B cell (primary cell): ENCODE results near the gene INSYN2A. TPM values are rescaled to one million over a fixed set of nuclear protein-coding genes. Genes with fewer than 3 reads are reported as not detected.

Experiments
- ATAC-seq: fragments of 200-7000 bp; cut with Tn5 transposase; one replicate; pipeline ENCODE4 v1.10.0; 2021; ENCODE audit warnings: low read depth, mild to moderate bottlenecking, moderate number of reproducible peaks, moderate library complexity
- CTCF ChIA-PET: fragments of 350-600 bp; sonication (Branson Sonifier 250); formaldehyde crosslinking; loops from one replicate; lab custom pipeline; 2021; ENCODE audit warnings: antibody characterized with exemption, inconsistent platforms; lab: Charles Lee
- POLR2A ChIA-PET: fragments of 350-600 bp; sonication (Branson Sonifier 250); formaldehyde crosslinking; loops from one replicate; lab custom pipeline; 2021; ENCODE audit warnings: antibody characterized with exemption; lab: Charles Lee
- DNase-seq: peaks from one replicate; pipeline ENCODE4 v3.0.0; 2013
- H2AFZ ChIP-seq: 2 replicates; pipeline ENCODE4 v1.6.1; 2012; ENCODE audit warnings: mild to moderate bottlenecking, low read depth, low read length; ENCODE audit not compliant: insufficient read depth, poor library complexity, severe bottlenecking
- H3K27ac ChIP-seq, 2 donors: 1 replicate in 1 of 2; 2 replicates in 1 of 2; pipeline ENCODE4 v1.5.1; 2012 to 2013; ENCODE audit warnings: low read length in 2 of 2, mild to moderate bottlenecking in 2 of 2, moderate library complexity in 1 of 2
- H3K27me3 ChIP-seq, 4 experiments: fragments of 200-600 bp in 1 of 4; sonication (generic) in 1 of 4; replicated peaks in 1 of 4; 1 replicate in 2 of 4; 2 replicates in 2 of 4; pipeline versions ENCODE4 v1.6.1 to v1.7.0; 2013 to 2016; ENCODE audit warnings: low read length in 3 of 4, mild to moderate bottlenecking in 2 of 4, mixed read lengths in 1 of 4, moderate library complexity in 1 of 4; ENCODE audit not compliant: insufficient read depth in 4 of 4, control insufficient read depth in 3 of 4; ENCODE audit errors: control extremely low read depth in 1 of 4
- H3K36me3 ChIP-seq, 2 experiments: replicated peaks in 1 of 2; 1 replicate in 1 of 2; 2 replicates in 1 of 2; pipeline versions ENCODE4 v1.6.1 to v1.7.1; 2013; ENCODE audit warnings: low read length in 1 of 2; ENCODE audit not compliant: insufficient read depth in 2 of 2, control insufficient read depth in 1 of 2; ENCODE audit errors: control extremely low read depth in 1 of 2, extremely low read depth in 1 of 2
- H3K4me1 ChIP-seq, 2 donors: fragments of 200-600 bp in 1 of 2; sonication (generic) in 1 of 2; 1 replicate in 1 of 2; 2 replicates in 1 of 2; pipeline versions ENCODE4 v1.5.1 to v1.6.1; 2013 to 2017; ENCODE audit warnings: low read length in 2 of 2; ENCODE audit not compliant: control insufficient read depth in 2 of 2, insufficient read depth in 2 of 2
- H3K4me2 ChIP-seq: replicated peaks from 2 replicates; pipeline ENCODE3; 2012; ENCODE audit warnings: mild to moderate bottlenecking, low read depth, low read length; ENCODE audit not compliant: poor library complexity, severe bottlenecking
- H3K4me3 ChIP-seq, 5 experiments: fragments of 200-600 bp in 1 of 5; sonication (generic) in 1 of 5; 1 replicate in 3 of 5; 2 replicates in 2 of 5; pipeline versions ENCODE4 v1.5.1 to v1.7.0; 2011 to 2016; ENCODE audit warnings: low read length in 4 of 5, mild to moderate bottlenecking in 4 of 5, low read depth in 2 of 5, control low read depth in 1 of 5, moderate library complexity in 1 of 5; ENCODE audit not compliant: insufficient read depth in 1 of 5; ENCODE audit errors: control extremely low read depth in 1 of 5, extremely low read depth in 1 of 5
- H3K79me2 ChIP-seq: fragments of 200-600 bp; sonication (generic); one replicate; pipeline ENCODE4 v1.6.0; 2016; ENCODE audit warnings: low read length; ENCODE audit not compliant: control insufficient read depth, insufficient read depth
- H3K9ac ChIP-seq: fragments of 200-600 bp; sonication (generic); 2 replicates; pipeline ENCODE4 v1.6.1; 2017; ENCODE audit warnings: mild to moderate bottlenecking, low read length, moderate library complexity
- H3K9me3 ChIP-seq, 3 donors: one replicate each; pipeline versions ENCODE4 v1.6.1 to v1.7.1; 2013; ENCODE audit warnings: low read length in 2 of 3; ENCODE audit not compliant: control insufficient read depth in 2 of 3, insufficient read depth in 1 of 3; ENCODE audit errors: control extremely low read depth in 1 of 3
- H4K20me1 ChIP-seq: 2 replicates; pipeline ENCODE4 v1.6.0; 2012; ENCODE audit warnings: mild to moderate bottlenecking, low read length; ENCODE audit not compliant: insufficient read depth, control insufficient read depth, poor library complexity, severe bottlenecking
- H3K27ac Mint-ChIP-seq: one replicate; pipeline ENCODE4 v1.8.0; 2021; ENCODE audit warnings: mixed read lengths
- H3K27me3 Mint-ChIP-seq: one replicate; pipeline ENCODE4 v1.8.0; 2021; ENCODE audit warnings: mixed read lengths
- H3K4me1 Mint-ChIP-seq: one replicate; pipeline ENCODE4 v1.8.0; 2021; ENCODE audit warnings: mixed read lengths
- H3K4me3 Mint-ChIP-seq: one replicate; pipeline ENCODE4 v1.8.0; 2021; ENCODE audit warnings: mixed read lengths
- H3K9me3 Mint-ChIP-seq: one replicate; pipeline ENCODE4 v1.8.0; 2022; ENCODE audit warnings: mixed read lengths; ENCODE audit not compliant: insufficient read depth
- EZH2 ChIP-seq: IDR thresholded peaks from 2 replicates; pipeline ENCODE4 v1.6.1; 2012; ENCODE audit warnings: borderline replicate concordance, low read depth, mild to moderate bottlenecking, moderate library complexity, low read length; ENCODE audit not compliant: insufficient read depth, poor library complexity, severe bottlenecking
- WGBS: methylation state at CpG from one replicate; pipeline ENCODE4 v1.1.5; 2013; ENCODE audit warnings: missing lambda C conversion rate; ENCODE audit not compliant: insufficient coverage; 5-methylcytosine and 5-hydroxymethylcytosine counted together
- intact Hi-C: fragments of 100-400 bp; cut with micrococcal nuclease; formaldehyde crosslinking; loops from one replicate; pipeline ENCODE4 v1.10.0; 2022
- polyA plus RNA-seq: library from polyadenylated mRNA; depleted of rRNA; stranded (reverse); fragments of >200 nt; gene quantifications from 2 replicates; pipeline ENCODE4 v1.2.3, GENCODE V29; 2012
- total RNA-seq, 2 donors: library from RNA; stranded (reverse); fragments of 120-200 nt in 1 of 2; gene quantifications; 1 replicate in 1 of 2; 2 replicates in 1 of 2; pipeline versions ENCODE4 v1.2.3 to v1.2.4, GENCODE V29; 2013 to 2022
- TF ChIP-seq, protein P1 (sequence below): fragments of 200-600 bp; IDR thresholded peaks from one replicate; pipeline ENCODE4 v1.8.0; 2022; ENCODE audit warnings: antibody characterized with exemption, mild to moderate bottlenecking

The INSYN2A gene
- total and polyA plus RNA-seq, 2 donors (not counting 1 experiment from before 2014, with no cell fraction given), result not detected

DNA sequence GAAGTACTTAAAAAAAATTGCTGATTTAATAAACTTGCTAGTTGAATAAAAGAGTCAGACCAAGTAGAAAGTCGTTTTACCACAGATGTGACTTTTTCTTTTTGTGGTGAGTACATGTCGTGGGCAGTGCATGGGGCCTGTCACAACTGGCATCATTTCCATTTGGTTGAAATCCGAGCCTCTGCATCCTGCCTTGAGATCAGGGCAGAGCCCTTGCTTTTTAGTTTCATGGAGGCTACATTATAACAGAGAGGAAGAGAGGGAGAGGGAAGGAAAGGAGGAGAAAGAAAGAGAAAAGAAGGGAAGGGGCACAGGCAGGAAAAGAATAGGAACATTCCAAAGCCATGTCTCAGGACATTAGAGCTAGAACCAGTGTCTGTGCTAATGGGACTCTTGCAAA, 20.4 kb upstream of the INSYN2A start:
- Histone ChIP-seq H3K79me2 (no peaks in the 10 kb centered on the region), H3K4me3 (no peak overlapping the region), H4K20me1 (no peaks in the 10 kb centered on the region), H3K4me2 (no peak overlapping the region), H3K4me1 (no peaks in the 10 kb centered on the region), H3K9me3 (no peaks in the 10 kb centered on the region), H3K27me3 (no peaks in the 10 kb centered on the region), H2AFZ (no peak overlapping the region), H3K27ac (no peak overlapping the region), H3K9ac (no peak overlapping the region), H3K36me3 (no peaks in the 10 kb centered on the region)
- Mint-ChIP-seq H3K4me3 (no peak overlapping the region), H3K4me1 (no peaks in the 10 kb centered on the region), H3K27me3 (no peaks in the 10 kb centered on the region), H3K27ac (no peak overlapping the region), H3K9me3 (peaks cover 2% of the 10 kb centered on the region)
- intact Hi-C loops, result no loop called here
- DNase-seq (no peak), ATAC-seq (no peak)
- 66% methylated on average over 3 of the region's 3 CpGs for WGBS
- ChIA-PET POLR2A (no interaction called here), CTCF (no interaction called here)
- TF ChIP-seq EZH2, result no peak
- TF ChIP-seq, protein P1, sequence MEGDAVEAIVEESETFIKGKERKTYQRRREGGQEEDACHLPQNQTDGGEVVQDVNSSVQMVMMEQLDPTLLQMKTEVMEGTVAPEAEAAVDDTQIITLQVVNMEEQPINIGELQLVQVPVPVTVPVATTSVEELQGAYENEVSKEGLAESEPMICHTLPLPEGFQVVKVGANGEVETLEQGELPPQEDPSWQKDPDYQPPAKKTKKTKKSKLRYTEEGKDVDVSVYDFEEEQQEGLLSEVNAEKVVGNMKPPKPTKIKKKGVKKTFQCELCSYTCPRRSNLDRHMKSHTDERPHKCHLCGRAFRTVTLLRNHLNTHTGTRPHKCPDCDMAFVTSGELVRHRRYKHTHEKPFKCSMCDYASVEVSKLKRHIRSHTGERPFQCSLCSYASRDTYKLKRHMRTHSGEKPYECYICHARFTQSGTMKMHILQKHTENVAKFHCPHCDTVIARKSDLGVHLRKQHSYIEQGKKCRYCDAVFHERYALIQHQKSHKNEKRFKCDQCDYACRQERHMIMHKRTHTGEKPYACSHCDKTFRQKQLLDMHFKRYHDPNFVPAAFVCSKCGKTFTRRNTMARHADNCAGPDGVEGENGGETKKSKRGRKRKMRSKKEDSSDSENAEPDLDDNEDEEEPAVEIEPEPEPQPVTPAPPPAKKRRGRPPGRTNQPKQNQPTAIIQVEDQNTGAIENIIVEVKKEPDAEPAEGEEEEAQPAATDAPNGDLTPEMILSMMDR, result no peak

DNA sequence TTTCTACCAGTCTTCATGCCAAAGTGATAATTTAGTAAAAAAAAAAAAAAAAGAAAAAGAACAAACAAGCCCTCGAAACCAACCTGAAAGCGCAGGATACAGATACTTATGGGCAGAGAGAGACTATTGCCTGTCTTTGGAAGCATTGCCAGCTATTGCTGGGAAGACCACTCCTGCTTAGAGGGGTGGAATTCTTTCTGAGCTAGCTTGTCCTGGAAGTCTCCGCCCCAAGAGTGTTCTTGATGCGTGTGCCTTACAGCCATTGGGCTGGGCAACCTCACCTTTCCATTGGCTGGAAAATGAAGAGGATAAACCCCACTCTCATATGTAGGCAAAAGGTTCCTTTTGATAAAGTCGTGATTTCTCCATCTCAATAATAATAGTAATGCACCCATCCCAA, 19.9 kb upstream of the INSYN2A start:
- H3K27ac ChIP-seq, result no peak overlapping the region
- no peak overlapping the region for H3K4me3 ChIP-seq
- WGBS, result 96% methylated on average over 3 of the region's 5 CpGs
- H3K27me3 Mint-ChIP-seq, result no peaks in the 10 kb centered on the region
- no peak overlapping the region for H3K4me2 ChIP-seq
- POLR2A ChIA-PET, result no interaction called here
- no peak overlapping the region for H3K4me3 Mint-ChIP-seq
- H3K9me3 Mint-ChIP-seq, result peaks cover 2% of the 10 kb centered on the region
- no peak overlapping the region for H2AFZ ChIP-seq
- H3K79me2 ChIP-seq, result no peaks in the 10 kb centered on the region
- DNase-seq, result no peak
- CTCF ChIA-PET, result no interaction called here
- no peaks in the 10 kb centered on the region for H3K27me3 ChIP-seq
- H3K4me1 ChIP-seq, result no peaks in the 10 kb centered on the region
- no peaks in the 10 kb centered on the region for H4K20me1 ChIP-seq
- intact Hi-C loops, result no loop called here
- TF ChIP-seq, protein P1, result no peak
- TF ChIP-seq EZH2, result no peak
- no peak overlapping the region for H3K9ac ChIP-seq
- ATAC-seq, result no peak
- no peaks in the 10 kb centered on the region for H3K36me3 ChIP-seq
- no peaks in the 10 kb centered on the region for H3K9me3 ChIP-seq
- H3K4me1 Mint-ChIP-seq, result no peaks in the 10 kb centered on the region
- H3K27ac Mint-ChIP-seq, result no peak overlapping the region
